GM12864 (cell line): ENCODE data around the gene STRBP.
"Not testable (repeated sequence)": the region's sequence is repeated elsewhere in the genome, so short reads cannot be mapped to it uniquely, and the experiment has no call there.

Source experiments
- DNase-seq: peaks from one replicate; pipeline ENCODE4 v3.0.0-alpha.2; 2011; ENCODE audit warnings: low read depth
- H3K4me3 ChIP-seq: 2 replicates; pipeline ENCODE4 v1.5.1; 2011; ENCODE audit warnings: mild to moderate bottlenecking, low read depth, low read length, control low read depth
- CTCF ChIP-seq: IDR thresholded peaks from 2 replicates; pipeline ENCODE4 v1.5.1; 2011; ENCODE audit warnings: low read depth, mild to moderate bottlenecking, moderate library complexity, low read length, control low read depth, inconsistent platforms; ENCODE audit errors: missing control alignments

The STRBP gene

GRCh38 chr9:123250504-123250903, 17.9 kb downstream of the STRBP start:
- no peak for TF ChIP-seq CTCF
- no peak for DNase-seq
- H3K4me3 ChIP-seq: no peak overlapping the region

GRCh38 chr9:123249162-123249561, 19.2 kb downstream of the STRBP start:
- DNase-seq, H3K4me3 ChIP-seq: not testable (repeated sequence)

- no peak for TF ChIP-seq CTCF
- H3K4me3 ChIP-seq: no peak overlapping the region
- no peak for DNase-seq
Measured at GRCh38 chr9:123248630-123249029, 19.8 kb downstream of the STRBP start.

- H3K4me3 ChIP-seq: no peak overlapping the region
- TF ChIP-seq CTCF: no peak
- DNase-seq: no peak
Measured at GRCh38 chr9:123246534-123246933, 21.9 kb downstream of the STRBP start.

GRCh38 chr9:123239726-123240125, 28.7 kb downstream of the STRBP start:
- TF ChIP-seq CTCF: no peak
- no peak overlapping the region for H3K4me3 ChIP-seq
- DNase-seq: no peak

- no peak for DNase-seq
- TF ChIP-seq CTCF: no peak
Measured at GRCh38 chr9:123238365-123238764, 30.0 kb downstream of the STRBP start.

GRCh38 chr9:123237220-123237619, 31.2 kb downstream of the STRBP start:
- H3K4me3 ChIP-seq: no peak overlapping the region
- no peak for DNase-seq
- TF ChIP-seq CTCF: no peak

More at GRCh38 chr9:123238365-123238764, 30.0 kb downstream of the STRBP start:
- H3K4me3 ChIP-seq: no peak overlapping the region

GRCh38 chr9:123235448-123235847, 32.9 kb downstream of the STRBP start:
- H3K4me3 ChIP-seq: no peak overlapping the region
- DNase-seq: no peak
- TF ChIP-seq CTCF: no peak
